GM10266 (cell line): ENCODE data around the gene GRID1.

Source experiments
- DNase-seq: peaks from one replicate; pipeline ENCODE4 v3.0.0; 2012; ENCODE audit errors: extremely low spot score
- TF ChIP-seq, protein P1 (sequence below): IDR thresholded peaks from 2 replicates; pipeline ENCODE4 v1.5.1; 2012; ENCODE audit warnings: mild to moderate bottlenecking, low read depth; ENCODE audit not compliant: control insufficient read depth, insufficient read depth; ENCODE audit errors: missing control alignments

Gene GRID1

GRCh38 chr10:86368046-86368445 lies 1.5 kb upstream of the GRID1 start:
- TF ChIP-seq, protein P1, sequence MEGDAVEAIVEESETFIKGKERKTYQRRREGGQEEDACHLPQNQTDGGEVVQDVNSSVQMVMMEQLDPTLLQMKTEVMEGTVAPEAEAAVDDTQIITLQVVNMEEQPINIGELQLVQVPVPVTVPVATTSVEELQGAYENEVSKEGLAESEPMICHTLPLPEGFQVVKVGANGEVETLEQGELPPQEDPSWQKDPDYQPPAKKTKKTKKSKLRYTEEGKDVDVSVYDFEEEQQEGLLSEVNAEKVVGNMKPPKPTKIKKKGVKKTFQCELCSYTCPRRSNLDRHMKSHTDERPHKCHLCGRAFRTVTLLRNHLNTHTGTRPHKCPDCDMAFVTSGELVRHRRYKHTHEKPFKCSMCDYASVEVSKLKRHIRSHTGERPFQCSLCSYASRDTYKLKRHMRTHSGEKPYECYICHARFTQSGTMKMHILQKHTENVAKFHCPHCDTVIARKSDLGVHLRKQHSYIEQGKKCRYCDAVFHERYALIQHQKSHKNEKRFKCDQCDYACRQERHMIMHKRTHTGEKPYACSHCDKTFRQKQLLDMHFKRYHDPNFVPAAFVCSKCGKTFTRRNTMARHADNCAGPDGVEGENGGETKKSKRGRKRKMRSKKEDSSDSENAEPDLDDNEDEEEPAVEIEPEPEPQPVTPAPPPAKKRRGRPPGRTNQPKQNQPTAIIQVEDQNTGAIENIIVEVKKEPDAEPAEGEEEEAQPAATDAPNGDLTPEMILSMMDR: no peak
- no peak for DNase-seq

DNA sequence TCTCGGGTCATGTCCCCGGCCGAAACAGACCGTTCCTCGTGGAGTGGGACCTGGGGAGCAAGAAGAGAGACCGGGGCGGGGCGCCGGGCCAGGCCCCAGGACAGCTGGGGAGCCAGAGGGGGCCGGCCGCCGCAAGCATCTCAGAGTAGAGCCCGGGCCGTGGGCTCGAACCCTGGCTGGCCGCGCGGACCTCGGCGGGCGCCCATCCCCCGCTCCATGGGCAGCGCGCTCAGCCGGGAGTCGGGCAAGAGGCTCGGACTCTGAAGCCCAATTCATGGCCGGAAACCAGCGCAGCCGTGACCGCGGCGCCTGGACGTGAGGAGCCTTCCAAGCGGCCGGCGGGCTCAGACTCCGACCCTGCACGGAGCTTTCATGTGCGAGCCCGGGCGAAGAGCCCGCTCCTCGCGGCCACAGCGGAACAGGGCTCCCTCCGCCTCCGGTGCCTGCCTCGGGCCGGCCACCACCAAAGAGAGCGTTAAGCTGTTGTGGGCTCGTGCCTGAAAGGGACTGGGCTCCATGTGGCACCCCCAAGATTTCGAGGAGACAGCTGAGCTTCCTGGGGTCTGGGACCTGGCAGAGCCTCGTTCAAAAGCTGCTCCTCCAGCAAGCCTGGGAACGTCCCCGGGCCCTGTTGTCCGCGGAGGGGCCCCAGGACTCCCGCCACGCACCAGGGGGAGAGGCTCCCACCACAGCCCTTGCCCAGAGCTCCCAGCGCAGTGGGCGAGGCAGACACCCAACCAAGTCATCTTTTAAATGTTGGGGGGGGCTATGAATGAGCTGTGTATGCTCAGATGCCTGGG lies 757 bp upstream of the GRID1 start:
- DNase-seq: no peak
- TF ChIP-seq, protein P1: no peak

- DNase-seq: no peak
- TF ChIP-seq, protein P1: no peak
These were observed 232 bp upstream of the GRID1 start for GRCh38 chr10:86366902-86367151.

GRCh38 chr10:86365346-86366032 lies 1.1 kb downstream of the GRID1 start:
- TF ChIP-seq, protein P1: no peak
- DNase-seq: peak; percentile 57

GRCh38 chr10:86364491-86365345 lies 1.9 kb downstream of the GRID1 start:
- TF ChIP-seq, protein P1: no peak
- DNase-seq: peak; percentile 59

- peak; percentile 50 for DNase-seq
- TF ChIP-seq, protein P1: no peak
These were observed 2.6 kb downstream of the GRID1 start for GRCh38 chr10:86363833-86364490.
